ENCODE data around the gene FHOD3. TPM values are rescaled to one million over a fixed set of nuclear protein-coding genes. Genes with fewer than 3 reads are reported as not detected.

The FHOD3 gene
- total RNA-seq, 1 experiment from 2014 or later, result 22.7 TPM

- H3K9me3 ChIP-seq (ENCODE audit: control insufficient read depth, insufficient read depth, low read depth, low read length), result no peaks in the 10 kb centered on the region
- H3K27ac ChIP-seq (ENCODE audit: low read length), result no peak overlapping the region
- intact Hi-C loops (cut with micrococcal nuclease; ENCODE audit: unreplicated experiment), result no loop called here
- in situ Hi-C loops (cut with HindIII; ENCODE audit: low pct_unique_long_range_greater_than_20kb, low sequenced_read_pairs), result no loop called here
- no peaks in the 10 kb centered on the region for H3K27me3 ChIP-seq (ENCODE audit: control insufficient read depth, insufficient read depth, low read length)
- no peaks in the 10 kb centered on the region for H3K4me1 ChIP-seq (ENCODE audit: control insufficient read depth, insufficient read depth, low read length)
- ATAC-seq, result no peak
- TF ChIP-seq POLR2AphosphoS5 (IDR thresholded peaks at IDR 0.05; ENCODE audit: low read depth, low read length) (no peak), CTCF (IDR thresholded peaks at IDR 0.05) (no peak), TCF7L2 (IDR thresholded peaks at IDR 0.05; ENCODE audit: low read depth, low read length) (no peak), REST (IDR thresholded peaks at IDR 0.05; ENCODE audit: insufficient read depth in 1 of 2, low read depth in 2 of 2, low read length in 1 of 2) (no peak), SIN3A (IDR thresholded peaks at IDR 0.05; ENCODE audit: borderline replicate concordance, insufficient read depth, low read depth, low read length) (no peak)
- ChIA-PET POLR2A (no interaction called here), CTCF (no interaction called here)
- no peak overlapping the region for H3K4me3 ChIP-seq (ENCODE audit: low read depth in 2 of 2, low read length in 2 of 2)
- peaks cover 3% of the 10 kb centered on the region; the same call in 1 of the 2 replicates for H3K36me3 ChIP-seq (ENCODE audit: control insufficient read depth, insufficient read depth, low read length)
- DNase-seq (ENCODE audit: low read depth, low spot score), result no peak
- BruUV-seq (replicated peaks), result no TSS peak
Measured at GRCh38 chr18:36792634-36793283, 495.2 kb downstream of the FHOD3 start.

- ATAC-seq (no peak), DNase-seq (ENCODE audit: low read depth, low spot score) (no peak)
- ChIA-PET POLR2A (interaction anchor here (0.7 kb wide), 1 partner anchor 19 kb away, joined by 4 read pairs; no protein-coding TSS in a partner anchor), CTCF (no interaction called here)
- Histone ChIP-seq H3K9me3 (ENCODE audit: control insufficient read depth, insufficient read depth, low read depth, low read length) (no peaks in the 10 kb centered on the region), H3K4me1 (ENCODE audit: control insufficient read depth, insufficient read depth, low read length) (no peaks in the 10 kb centered on the region), H3K27ac (ENCODE audit: low read length) (no peak overlapping the region), H3K36me3 (ENCODE audit: control insufficient read depth, insufficient read depth, low read length) (peaks cover 3% of the 10 kb centered on the region; the same call in 1 of the 2 replicates), H3K27me3 (ENCODE audit: control insufficient read depth, insufficient read depth, low read length) (no peaks in the 10 kb centered on the region), H3K4me3 (ENCODE audit: low read depth in 2 of 2, low read length in 2 of 2) (no peak overlapping the region)
- intact Hi-C loops (cut with micrococcal nuclease; ENCODE audit: unreplicated experiment), result no loop called here
- BruUV-seq (replicated peaks), result no TSS peak
- no peak for TF ChIP-seq SIN3A (IDR thresholded peaks at IDR 0.05; ENCODE audit: borderline replicate concordance, insufficient read depth, low read depth, low read length)
- TF ChIP-seq CTCF (IDR thresholded peaks at IDR 0.05), result no peak
- TF ChIP-seq POLR2AphosphoS5 (IDR thresholded peaks at IDR 0.05; ENCODE audit: low read depth, low read length), result no peak
- TF ChIP-seq REST (IDR thresholded peaks at IDR 0.05; ENCODE audit: insufficient read depth in 1 of 2, low read depth in 2 of 2, low read length in 1 of 2), result no peak
- no peak for TF ChIP-seq TCF7L2 (IDR thresholded peaks at IDR 0.05; ENCODE audit: low read depth, low read length)
- in situ Hi-C loops (cut with HindIII; ENCODE audit: low pct_unique_long_range_greater_than_20kb, low sequenced_read_pairs), result no loop called here
Measured at GRCh38 chr18:36798738-36799473, 501.4 kb downstream of the FHOD3 start.

All from Panc1 (cell line).